ENCODE measurements around the gene RPL13A. TPM values are rescaled to one million over a fixed set of nuclear protein-coding genes. Genes with fewer than 3 reads are reported as not detected.

The RPL13A gene
- total RNA-seq, 6 experiments from 2014 or later, result 2,015 to 2,373 (median 2,179) TPM

GRCh38 chr19:49447485-49448431 lies 39.6 kb upstream of the RPL13A start:
- no peak overlapping the region for H3K27ac Mint-ChIP-seq
- H3K9me3 Mint-ChIP-seq, result no peaks in the 10 kb centered on the region
- no peaks in the 10 kb centered on the region; the same call in 1 of the 2 replicates for H3K27me3 Mint-ChIP-seq (ENCODE audit: insufficient read depth)
- H3K36me3 Mint-ChIP-seq (ENCODE audit: low read depth), result peaks cover 18% of the 10 kb centered on the region; the same call in 1 of the 2 replicates
- H3K4me3 Mint-ChIP-seq, result no peak overlapping the region
- peaks cover 29% of the 10 kb centered on the region for H3K4me1 Mint-ChIP-seq (ENCODE audit: low read depth)
- TF ChIP-seq CTCF (IDR thresholded peaks at IDR 0.05), result no peak
- DNase-seq, result no peak

DNA sequence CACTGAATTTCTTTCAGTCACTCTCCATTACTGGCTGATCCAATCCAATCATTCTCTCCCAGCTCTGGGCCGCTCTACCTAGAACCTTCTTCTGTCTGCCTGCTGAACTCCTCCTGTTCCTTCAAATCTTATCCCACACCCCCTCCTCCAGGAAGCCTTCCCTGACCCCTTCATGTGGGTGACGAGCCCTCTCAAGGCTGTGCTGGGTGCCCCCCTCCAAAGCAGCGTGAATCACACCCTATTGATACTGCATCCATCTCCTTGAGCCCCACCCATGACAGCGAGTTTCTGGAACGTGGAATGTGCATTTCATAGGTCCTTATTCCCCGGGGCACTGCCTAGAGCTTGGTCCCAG lies 39.0 kb upstream of the RPL13A start:
- Mint-ChIP-seq H3K36me3 (ENCODE audit: low read depth) (peaks cover 18% of the 10 kb centered on the region; the same call in 1 of the 2 replicates), H3K27me3 (ENCODE audit: insufficient read depth) (no peaks in the 10 kb centered on the region; the same call in 1 of the 2 replicates), H3K4me3 (no peak overlapping the region), H3K4me1 (ENCODE audit: low read depth) (peaks cover 34% of the 10 kb centered on the region), H3K27ac (no peak overlapping the region), H3K9me3 (no peaks in the 10 kb centered on the region)
- DNase-seq, result no peak
- no peak for TF ChIP-seq CTCF (IDR thresholded peaks at IDR 0.05)

DNA sequence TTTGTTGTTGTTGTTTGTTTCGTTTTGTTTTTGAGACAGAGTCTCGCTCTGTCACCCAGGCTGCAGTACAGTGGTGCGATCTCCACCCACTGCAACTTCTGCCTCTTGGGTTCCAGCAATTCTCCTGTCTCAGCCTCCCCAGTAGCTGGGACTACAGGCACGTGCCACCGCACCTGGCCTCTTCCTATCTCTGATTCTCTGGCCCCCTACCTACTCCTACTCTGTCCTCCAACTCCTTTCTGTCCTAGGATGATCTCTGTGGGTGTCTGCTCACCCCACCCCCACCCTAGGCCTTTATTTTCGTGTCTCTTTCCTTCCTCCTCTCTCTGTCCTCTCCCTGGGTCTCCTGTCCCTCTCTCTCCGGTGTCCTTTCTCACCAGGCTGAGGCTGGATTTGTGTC lies 37.0 kb upstream of the RPL13A start:
- no peaks in the 10 kb centered on the region; the same call in 1 of the 2 replicates for H3K27me3 Mint-ChIP-seq (ENCODE audit: insufficient read depth)
- H3K36me3 Mint-ChIP-seq (ENCODE audit: low read depth), result peaks cover 18% of the 10 kb centered on the region; the same call in 1 of the 2 replicates

GRCh38 chr19:49451430-49452181 lies 35.8 kb upstream of the RPL13A start, which contains the start of gene PIH1D1:
PIH1D1 (minus strand) TSS chr19:49451814; CDS start chr19:49451574, 240 bp downstream.
- Mint-ChIP-seq H3K27me3 (ENCODE audit: insufficient read depth) (no peaks in the 10 kb centered on the region; the same call in 1 of the 2 replicates), H3K4me3 (peak within 1 kb of the TSS; percentile 95), H3K27ac (peak within 1 kb of the TSS; percentile 99), H3K4me1 (ENCODE audit: low read depth) (peaks cover 35% of the 10 kb centered on the region), H3K9me3 (no peaks in the 10 kb centered on the region), H3K36me3 (ENCODE audit: low read depth) (peaks cover 12% of the 10 kb centered on the region; the same call in 1 of the 2 replicates)
- peak; percentile 99 for DNase-seq
- no peak; the same call in 1 of the 2 replicates for TF ChIP-seq CTCF (IDR thresholded peaks at IDR 0.05)

More for the DNA sequence above, 37.0 kb upstream of the RPL13A start:
- Mint-ChIP-seq H3K4me3 (peak overlapping the region; percentile 95), H3K9me3 (no peaks in the 10 kb centered on the region), H3K27ac (no peak overlapping the region), H3K4me1 (ENCODE audit: low read depth) (peaks cover 27% of the 10 kb centered on the region)
- TF ChIP-seq CTCF (IDR thresholded peaks at IDR 0.05), result no peak
- no peak for DNase-seq

DNA sequence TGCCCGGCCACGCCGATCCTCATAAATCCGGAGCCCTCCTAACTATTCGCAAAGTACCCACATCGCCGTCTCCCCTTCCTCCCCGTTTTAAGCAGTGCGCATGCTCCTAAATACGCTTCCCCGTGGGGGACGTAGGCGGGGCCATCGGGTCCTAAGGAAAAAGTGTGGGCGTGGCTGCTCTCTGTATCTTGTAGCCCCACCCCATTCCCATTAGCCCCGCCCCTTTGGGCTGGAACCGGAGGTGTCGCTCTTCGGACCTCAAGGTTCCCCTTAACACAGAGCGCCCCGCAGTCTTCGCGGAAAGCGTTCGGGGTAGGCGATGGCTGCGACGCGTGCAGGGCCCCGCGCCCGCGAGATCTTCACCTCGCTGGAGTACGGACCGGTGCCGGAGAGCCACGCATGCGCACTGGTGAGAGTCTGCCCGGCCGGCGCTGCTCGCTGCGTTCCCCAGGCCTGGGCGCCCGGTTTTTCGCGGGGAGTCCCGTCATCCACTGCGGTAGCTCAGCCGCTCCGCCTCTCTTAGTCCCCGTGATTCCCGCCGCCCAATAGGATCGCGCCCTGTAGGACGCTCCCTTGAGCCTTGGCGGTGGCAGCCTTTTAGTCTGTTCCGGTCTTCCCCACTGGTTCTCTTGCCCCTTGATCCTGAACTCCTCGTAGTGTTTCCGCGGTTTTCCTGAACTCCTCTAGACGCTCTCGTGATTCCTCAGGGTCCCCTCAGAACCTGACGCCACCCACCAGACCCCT lies 34.2 kb upstream of the RPL13A start, which contains the start of gene ALDH16A1:
Gene ALDH16A1 (plus strand): TSS at position 213 of the 744 bp plus-strand sequence. CDS start 107 bp downstream, at position 320.
- Mint-ChIP-seq H3K9me3 (no peaks in the 10 kb centered on the region), H3K27ac (peak within 1 kb of the TSS; percentile 99), H3K27me3 (ENCODE audit: insufficient read depth) (no peaks in the 10 kb centered on the region; the same call in 1 of the 2 replicates), H3K4me1 (ENCODE audit: low read depth) (peaks cover 34% of the 10 kb centered on the region), H3K4me3 (peak within 1 kb of the TSS; percentile 95), H3K36me3 (ENCODE audit: low read depth) (peaks cover 8% of the 10 kb centered on the region; the same call in 1 of the 2 replicates)
- peak; percentile 96 for DNase-seq
- no peak for TF ChIP-seq CTCF (IDR thresholded peaks at IDR 0.05)

Measured in HFFc6 (cell line).